GM19238 (cell line): ENCODE measurements around the gene RAN.
A peak's percentile ranks its signal among the peaks of the same experiment; 100 is the strongest.
"Not testable (repeated sequence)": the region's sequence is repeated elsewhere in the genome, so short reads cannot be mapped to it uniquely, and the experiment has no call there.

Experiments
- DNase-seq: peaks from one replicate; pipeline ENCODE4 v3.0.0; 2011; ENCODE audit warnings: low spot score; ENCODE audit not compliant: insufficient read length

RAN gene

GRCh38 chr12:130849561-130850417, 22.1 kb upstream of the RAN start:
- DNase-seq, result no peak

- DNase-seq, result no peak
Observed at GRCh38 chr12:130850418-130851021, 21.3 kb upstream of the RAN start.

GRCh38 chr12:130856088-130856487, 15.8 kb upstream of the RAN start:
- no peak for DNase-seq

GRCh38 chr12:130858084-130858483, 13.8 kb upstream of the RAN start:
- no peak for DNase-seq

GRCh38 chr12:130859161-130859560, 12.7 kb upstream of the RAN start:
- DNase-seq, result no peak

GRCh38 chr12:130860311-130860710, 11.6 kb upstream of the RAN start:
- no peak for DNase-seq

- DNase-seq, result no peak
Observed at GRCh38 chr12:130862161-130862560, 9.7 kb upstream of the RAN start.

- not testable (repeated sequence) for DNase-seq
Observed at GRCh38 chr12:130862771-130863170, 9.1 kb upstream of the RAN start.

- DNase-seq, result no peak
Observed at GRCh38 chr12:130863298-130863697, 8.6 kb upstream of the RAN start.

GRCh38 chr12:130868412-130868811, 3.5 kb upstream of the RAN start:
- DNase-seq, result no peak

GRCh38 chr12:130870442-130871285, 1.2 kb upstream of the RAN start:
- DNase-seq, result peak; percentile 66

- peak; percentile 57 for DNase-seq
Observed at GRCh38 chr12:130872179-130873096, 572 bp downstream of the RAN start.

GRCh38 chr12:130873106-130873795, 1.4 kb downstream of the RAN start:
- no peak for DNase-seq

- no peak for DNase-seq
Observed at GRCh38 chr12:130873825-130874224, 2.0 kb downstream of the RAN start.

- no peak for DNase-seq
Observed at GRCh38 chr12:130874696-130875095, 2.8 kb downstream of the RAN start.

GRCh38 chr12:130875193-130875592, 3.3 kb downstream of the RAN start:
- DNase-seq, result no peak

- not testable (repeated sequence) for DNase-seq
Observed at GRCh38 chr12:130875708-130876107, 3.8 kb downstream of the RAN start.

- no peak for DNase-seq
Observed at GRCh38 chr12:130876297-130876696, 4.4 kb downstream of the RAN start.

- no peak for DNase-seq
Observed at GRCh38 chr12:130876758-130877157, 4.9 kb downstream of the RAN start.

- no peak for DNase-seq
Observed at GRCh38 chr12:130877333-130877732, 5.5 kb downstream of the RAN start.
